T1000 (cell line): ENCODE results near the gene PACS2.

Experiments used
- DNase-seq: peaks from one replicate; lab custom pipeline; 2025; ENCODE audit warnings: mixed read lengths; lab: John Stamatoyannopoulos, UW

Gene PACS2

GRCh38 chr14:105369653-105370040 is 55.1 kb downstream of the PACS2 start:
- no peak for DNase-seq

GRCh38 chr14:105374389-105374788 is 59.8 kb downstream of the PACS2 start:
- DNase-seq: no peak

- no peak for DNase-seq
Observed at GRCh38 chr14:105375635-105376057, 61.1 kb downstream of the PACS2 start.

- no peak for DNase-seq
Observed at GRCh38 chr14:105376521-105377440, 62.2 kb downstream of the PACS2 start.

GRCh38 chr14:105377555-105378182 is 63.1 kb downstream of the PACS2 start:
- DNase-seq: no peak

GRCh38 chr14:105378199-105378598 is 63.7 kb downstream of the PACS2 start:
- DNase-seq: no peak

GRCh38 chr14:105378873-105379685 is 64.5 kb downstream of the PACS2 start:
- DNase-seq: no peak

GRCh38 chr14:105379946-105380345 is 65.4 kb downstream of the PACS2 start:
- no peak for DNase-seq

- no peak for DNase-seq
Observed at GRCh38 chr14:105380756-105381155, 66.2 kb downstream of the PACS2 start.

GRCh38 chr14:105381446-105382342 is 67.1 kb downstream of the PACS2 start:
- no peak for DNase-seq

- no peak for DNase-seq
Observed at GRCh38 chr14:105382343-105383082, 68.0 kb downstream of the PACS2 start.

GRCh38 chr14:105383083-105383730 is 68.7 kb downstream of the PACS2 start:
- no peak for DNase-seq

GRCh38 chr14:105384041-105384557 is 69.6 kb downstream of the PACS2 start:
- no peak for DNase-seq

GRCh38 chr14:105384605-105385321 is 70.2 kb downstream of the PACS2 start:
- no peak for DNase-seq

GRCh38 chr14:105385322-105385637 is 70.7 kb downstream of the PACS2 start:
- DNase-seq: no peak

GRCh38 chr14:105385698-105386365 is 71.3 kb downstream of the PACS2 start:
- no peak for DNase-seq

- DNase-seq: no peak
Observed at GRCh38 chr14:105386581-105387529, 72.3 kb downstream of the PACS2 start.

GRCh38 chr14:105387530-105387922 is 73.0 kb downstream of the PACS2 start:
- no peak for DNase-seq
